SK-N-MC (cell line): ENCODE measurements around the gene PPP1R1A.

Experiments used
- EZH2 ChIP-seq: fragments of 200-600 bp; sonication (generic); IDR thresholded peaks from one replicate; pipeline ENCODE4 v1.6.1; 2017; ENCODE audit warnings: antibody characterized with exemption
- FOXP2 ChIP-seq: optimal IDR thresholded peaks from 2 replicates; pipeline ENCODE3; 2011; ENCODE audit warnings: mild to moderate bottlenecking, moderate library complexity; ENCODE audit not compliant: insufficient read depth; ENCODE audit errors: extremely low read length, control extremely low read depth
- POLR2AphosphoS5 ChIP-seq: IDR thresholded peaks from 2 replicates; pipeline ENCODE4 v1.6.1; 2012; ENCODE audit warnings: mild to moderate bottlenecking, low read depth, low read length, borderline replicate concordance

- no peak for TF ChIP-seq EZH2
- TF ChIP-seq POLR2AphosphoS5: no peak
- no peak for TF ChIP-seq FOXP2
Measured at GRCh38 chr12:54572881-54573280, 15.6 kb downstream of the PPP1R1A start.
